ENCODE results near the gene COL9A1. TPM values are rescaled to one million over a fixed set of nuclear protein-coding genes. Genes with fewer than 3 reads are reported as not detected.

The COL9A1 gene
- total and polyA plus RNA-seq, 3 experiments from 2014 or later = not detected

- Mint-ChIP-seq H3K27me3 (peaks cover 4 to 11% of the 10 kb centered on the region in 2 donors), H3K9me3 (peaks cover 0 to 2% (median 0%) of the 10 kb centered on the region in 5 donors), H3K4me1 (no peaks in the 10 kb centered on the region), H3K27ac (no peak overlapping the region), H3K36me3 (no peaks in the 10 kb centered on the region), H3K4me3 (no peak overlapping the region)
- no peak for DNase-seq
- Histone ChIP-seq H3K4me1 (ENCODE audit: insufficient read depth, low read length) (no peaks in the 10 kb centered on the region), H3K27ac (ENCODE audit: low read depth, low read length) (no peak overlapping the region), H3K9me3 (ENCODE audit: low read length) (no peaks in the 10 kb centered on the region), H3K4me3 (ENCODE audit: low read length) (no peak overlapping the region), H3K27me3 (ENCODE audit: insufficient read depth, low read length, poor library complexity, severe bottlenecking) (no peaks in the 10 kb centered on the region), H3K36me3 (ENCODE audit: insufficient read depth, low read length) (no peaks in the 10 kb centered on the region)
- POLR2A ChIA-PET = no interaction called here
- CTCF ChIA-PET = no interaction called here
Observed at GRCh38 chr6:70266142-70266541, 36.7 kb downstream of the COL9A1 start.

- no peak overlapping the region for H3K4me3 Mint-ChIP-seq
- H3K4me1 Mint-ChIP-seq = no peaks in the 10 kb centered on the region
- CTCF ChIA-PET = no interaction called here
- no peak overlapping the region for H3K27ac Mint-ChIP-seq
- no peak for DNase-seq
- no peaks in the 10 kb centered on the region for H3K9me3 ChIP-seq (ENCODE audit: low read length)
- no peaks in the 10 kb centered on the region for H3K36me3 ChIP-seq (ENCODE audit: insufficient read depth, low read length)
- no peaks in the 10 kb centered on the region for H3K27me3 ChIP-seq (ENCODE audit: insufficient read depth, low read length, poor library complexity, severe bottlenecking)
- H3K27me3 Mint-ChIP-seq = peaks cover 4 to 14% of the 10 kb centered on the region in 2 donors
- no peak overlapping the region for H3K4me3 ChIP-seq (ENCODE audit: low read length)
- no peak overlapping the region for H3K27ac ChIP-seq (ENCODE audit: low read depth, low read length)
- POLR2A ChIA-PET = no interaction called here
- peaks cover 0 to 7% (median 0%) of the 10 kb centered on the region in 5 donors for H3K9me3 Mint-ChIP-seq
- no peaks in the 10 kb centered on the region for H3K36me3 Mint-ChIP-seq
- H3K4me1 ChIP-seq (ENCODE audit: insufficient read depth, low read length) = no peaks in the 10 kb centered on the region
Observed at GRCh38 chr6:70264306-70264705, 38.6 kb downstream of the COL9A1 start.

DNA sequence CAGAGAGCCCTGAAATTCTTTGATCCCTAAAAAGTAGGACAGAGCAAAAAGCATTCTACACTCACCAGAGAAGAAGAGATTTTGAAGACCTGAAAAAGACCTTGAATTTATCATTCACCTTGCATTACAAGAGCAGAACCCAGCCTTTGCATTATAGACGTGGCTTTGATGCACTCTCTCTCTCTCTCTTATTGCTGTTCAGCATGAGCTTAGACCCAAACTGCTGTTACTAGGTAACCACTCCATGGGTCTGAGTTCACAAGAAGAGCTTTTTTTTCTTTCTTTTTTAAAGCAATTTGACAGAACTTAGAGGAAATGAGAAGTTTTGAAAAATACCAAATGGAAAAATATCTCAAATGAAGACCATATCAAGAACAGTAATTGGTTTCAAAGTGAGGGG is 44.4 kb downstream of the COL9A1 start:
- CTCF ChIA-PET = no interaction called here
- DNase-seq = no peak
- Histone ChIP-seq H3K9me3 (ENCODE audit: low read length) (no peaks in the 10 kb centered on the region), H3K4me3 (ENCODE audit: low read length) (no peak overlapping the region), H3K27ac (ENCODE audit: low read depth, low read length) (no peak overlapping the region), H3K4me1 (ENCODE audit: insufficient read depth, low read length) (no peaks in the 10 kb centered on the region), H3K36me3 (ENCODE audit: insufficient read depth, low read length) (no peaks in the 10 kb centered on the region), H3K27me3 (ENCODE audit: insufficient read depth, low read length, poor library complexity, severe bottlenecking) (no peaks in the 10 kb centered on the region)
- POLR2A ChIA-PET = no interaction called here
- H3K27me3 Mint-ChIP-seq = peaks cover 0 to 16% of the 10 kb centered on the region in 2 donors
- H3K4me3 Mint-ChIP-seq = no peak overlapping the region
- H3K36me3 Mint-ChIP-seq = no peaks in the 10 kb centered on the region
- peaks cover 0 to 5% (median 0%) of the 10 kb centered on the region in 5 donors for H3K9me3 Mint-ChIP-seq
- no peak overlapping the region for H3K27ac Mint-ChIP-seq
- H3K4me1 Mint-ChIP-seq = no peaks in the 10 kb centered on the region

DNA sequence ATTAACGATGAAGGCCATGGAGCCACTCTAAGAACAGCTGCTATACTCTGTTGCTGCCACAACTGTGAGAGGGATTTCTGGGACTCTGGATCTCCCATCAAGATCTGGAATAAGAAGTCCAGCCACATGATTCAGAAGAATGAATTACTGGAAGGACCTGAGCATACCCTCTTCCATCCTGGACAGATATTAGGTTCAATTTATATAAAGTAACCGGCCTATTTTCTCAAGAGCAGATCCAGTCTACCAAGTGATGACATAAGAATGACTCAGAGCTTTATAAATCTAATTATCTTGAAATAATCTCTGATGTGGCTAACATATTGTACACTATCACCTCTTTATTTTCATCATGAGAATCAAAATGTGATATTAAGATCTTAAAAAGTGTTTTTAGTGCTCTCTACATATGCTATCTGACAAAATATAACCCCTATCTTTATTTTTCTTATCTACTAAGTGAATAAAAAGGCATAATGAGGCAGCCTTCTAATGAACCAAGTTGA is 45.1 kb downstream of the COL9A1 start:
- H3K36me3 ChIP-seq (ENCODE audit: insufficient read depth, low read length) = no peaks in the 10 kb centered on the region
- ChIA-PET POLR2A (no interaction called here), CTCF (no interaction called here)
- Mint-ChIP-seq H3K4me3 (no peak overlapping the region), H3K27ac (no peak overlapping the region), H3K4me1 (no peaks in the 10 kb centered on the region), H3K9me3 (peaks cover 0 to 5% (median 0%) of the 10 kb centered on the region in 5 donors), H3K36me3 (no peaks in the 10 kb centered on the region), H3K27me3 (peaks cover 0 to 16% of the 10 kb centered on the region in 2 donors)
- H3K4me3 ChIP-seq (ENCODE audit: low read length) = no peak overlapping the region
- DNase-seq = no peak
- no peak overlapping the region for H3K27ac ChIP-seq (ENCODE audit: low read depth, low read length)
- H3K4me1 ChIP-seq (ENCODE audit: insufficient read depth, low read length) = no peaks in the 10 kb centered on the region
- H3K9me3 ChIP-seq (ENCODE audit: low read length) = no peaks in the 10 kb centered on the region
- no peaks in the 10 kb centered on the region for H3K27me3 ChIP-seq (ENCODE audit: insufficient read depth, low read length, poor library complexity, severe bottlenecking)

- Mint-ChIP-seq H3K27me3 (peaks cover 0 to 16% of the 10 kb centered on the region in 2 donors), H3K4me3 (no peak overlapping the region), H3K36me3 (no peaks in the 10 kb centered on the region), H3K27ac (no peak overlapping the region), H3K9me3 (peaks cover 0 to 4% (median 0%) of the 10 kb centered on the region in 5 donors), H3K4me1 (no peaks in the 10 kb centered on the region)
- no peaks in the 10 kb centered on the region for H3K9me3 ChIP-seq (ENCODE audit: low read length)
- ChIA-PET CTCF (no interaction called here), POLR2A (no interaction called here)
- no peak overlapping the region for H3K4me3 ChIP-seq (ENCODE audit: low read length)
- H3K36me3 ChIP-seq (ENCODE audit: insufficient read depth, low read length) = no peaks in the 10 kb centered on the region
- no peak overlapping the region for H3K27ac ChIP-seq (ENCODE audit: low read depth, low read length)
- no peaks in the 10 kb centered on the region for H3K27me3 ChIP-seq (ENCODE audit: insufficient read depth, low read length, poor library complexity, severe bottlenecking)
- no peak for DNase-seq
- H3K4me1 ChIP-seq (ENCODE audit: insufficient read depth, low read length) = no peaks in the 10 kb centered on the region
Observed at GRCh38 chr6:70254784-70255183, 48.1 kb downstream of the COL9A1 start.

DNA sequence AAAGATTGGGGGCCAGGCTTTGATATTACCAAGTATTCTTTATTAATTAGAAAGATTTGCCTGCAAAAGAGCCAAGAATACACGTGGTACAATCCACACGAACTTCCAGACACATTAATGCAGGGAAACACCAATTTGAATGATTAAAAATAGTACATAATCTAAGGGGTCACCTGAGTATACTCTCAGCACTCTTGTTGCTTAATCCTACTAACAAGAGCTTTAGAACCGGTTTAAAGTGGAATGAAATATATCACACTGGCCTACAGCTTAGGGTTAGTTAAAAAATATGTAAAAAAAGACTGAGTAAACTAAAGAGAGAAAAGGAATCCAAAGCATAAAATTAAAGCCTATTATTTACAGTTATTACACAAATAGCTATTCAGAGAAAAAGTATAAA is 49.0 kb downstream of the COL9A1 start:
- ChIA-PET POLR2A (no interaction called here), CTCF (no interaction called here)
- H3K4me3 ChIP-seq (ENCODE audit: low read length) = no peak overlapping the region
- H3K4me1 ChIP-seq (ENCODE audit: insufficient read depth, low read length) = no peaks in the 10 kb centered on the region
- H3K27ac Mint-ChIP-seq = no peak overlapping the region
- no peak overlapping the region for H3K27ac ChIP-seq (ENCODE audit: low read depth, low read length)
- peaks cover 0 to 12% of the 10 kb centered on the region in 2 donors for H3K27me3 Mint-ChIP-seq
- no peaks in the 10 kb centered on the region for H3K27me3 ChIP-seq (ENCODE audit: insufficient read depth, low read length, poor library complexity, severe bottlenecking)
- no peaks in the 10 kb centered on the region for H3K9me3 Mint-ChIP-seq
- H3K9me3 ChIP-seq (ENCODE audit: low read length) = no peaks in the 10 kb centered on the region
- no peaks in the 10 kb centered on the region for H3K36me3 ChIP-seq (ENCODE audit: insufficient read depth, low read length)
- H3K4me3 Mint-ChIP-seq = no peak overlapping the region
- no peaks in the 10 kb centered on the region for H3K36me3 Mint-ChIP-seq
- H3K4me1 Mint-ChIP-seq = no peaks in the 10 kb centered on the region
- DNase-seq = no peak

GRCh38 chr6:70252604-70253003 is 50.3 kb downstream of the COL9A1 start:
- H3K4me3 Mint-ChIP-seq = no peak overlapping the region
- no peaks in the 10 kb centered on the region for H3K4me1 Mint-ChIP-seq
- DNase-seq = no peak
- ChIA-PET CTCF (no interaction called here), POLR2A (no interaction called here)
- Histone ChIP-seq H3K27ac (ENCODE audit: low read depth, low read length) (no peak overlapping the region), H3K36me3 (ENCODE audit: insufficient read depth, low read length) (no peaks in the 10 kb centered on the region), H3K4me3 (ENCODE audit: low read length) (no peak overlapping the region), H3K9me3 (ENCODE audit: low read length) (no peaks in the 10 kb centered on the region), H3K27me3 (ENCODE audit: insufficient read depth, low read length, poor library complexity, severe bottlenecking) (no peaks in the 10 kb centered on the region), H3K4me1 (ENCODE audit: insufficient read depth, low read length) (no peaks in the 10 kb centered on the region)
- no peaks in the 10 kb centered on the region for H3K9me3 Mint-ChIP-seq
- H3K27ac Mint-ChIP-seq = no peak overlapping the region
- H3K27me3 Mint-ChIP-seq = peaks cover 0 to 9% of the 10 kb centered on the region in 2 donors
- H3K36me3 Mint-ChIP-seq = no peaks in the 10 kb centered on the region

- Histone ChIP-seq H3K4me1 (ENCODE audit: insufficient read depth, low read length) (no peaks in the 10 kb centered on the region), H3K36me3 (ENCODE audit: insufficient read depth, low read length) (no peaks in the 10 kb centered on the region), H3K27ac (ENCODE audit: low read depth, low read length) (no peak overlapping the region), H3K9me3 (ENCODE audit: low read length) (no peaks in the 10 kb centered on the region), H3K27me3 (ENCODE audit: insufficient read depth, low read length, poor library complexity, severe bottlenecking) (no peaks in the 10 kb centered on the region), H3K4me3 (ENCODE audit: low read length) (no peak overlapping the region)
- H3K9me3 Mint-ChIP-seq = no peaks in the 10 kb centered on the region
- H3K4me3 Mint-ChIP-seq = no peak overlapping the region
- no peaks in the 10 kb centered on the region for H3K36me3 Mint-ChIP-seq
- H3K27ac Mint-ChIP-seq = no peak overlapping the region
- H3K4me1 Mint-ChIP-seq = no peaks in the 10 kb centered on the region
- DNase-seq = no peak
- POLR2A ChIA-PET = no interaction called here
- CTCF ChIA-PET = no interaction called here
- H3K27me3 Mint-ChIP-seq = peaks cover 0 to 3% of the 10 kb centered on the region in 2 donors
Observed at GRCh38 chr6:70246118-70246517, 56.8 kb downstream of the COL9A1 start.

DNA sequence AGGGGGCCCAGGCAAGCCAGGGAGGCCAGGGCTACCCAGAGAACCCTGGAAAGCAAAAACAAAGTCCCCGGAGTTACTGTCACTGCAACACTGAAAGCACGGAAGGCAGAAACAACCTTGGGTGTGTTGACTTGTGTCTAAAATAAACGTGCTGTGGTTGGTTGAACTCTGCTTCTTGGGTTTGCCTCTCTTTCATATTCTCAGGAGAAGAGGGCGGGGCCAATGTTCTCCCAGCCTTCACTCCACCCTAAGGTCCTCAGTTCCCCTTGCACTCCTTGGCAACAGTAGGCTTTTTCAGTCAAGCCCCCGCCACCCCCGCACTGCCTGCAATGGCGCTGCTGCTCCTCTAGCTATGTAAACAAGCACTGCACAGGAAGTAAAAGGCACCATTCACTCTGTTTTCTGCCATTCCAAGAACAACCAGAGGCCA is 60.9 kb downstream of the COL9A1 start:
- POLR2A ChIA-PET = no interaction called here
- Mint-ChIP-seq H3K4me1 (no peaks in the 10 kb centered on the region), H3K36me3 (no peaks in the 10 kb centered on the region), H3K4me3 (no peak overlapping the region), H3K27me3 (peaks cover 0 to 8% of the 10 kb centered on the region in 2 donors), H3K9me3 (no peaks in the 10 kb centered on the region), H3K27ac (no peak overlapping the region)
- Histone ChIP-seq H3K9me3 (ENCODE audit: low read length) (no peaks in the 10 kb centered on the region), H3K27me3 (ENCODE audit: insufficient read depth, low read length, poor library complexity, severe bottlenecking) (no peaks in the 10 kb centered on the region), H3K36me3 (ENCODE audit: insufficient read depth, low read length) (no peaks in the 10 kb centered on the region), H3K27ac (ENCODE audit: low read depth, low read length) (no peak overlapping the region), H3K4me1 (ENCODE audit: insufficient read depth, low read length) (no peaks in the 10 kb centered on the region), H3K4me3 (ENCODE audit: low read length) (no peak overlapping the region)
- no peak for DNase-seq
- CTCF ChIA-PET = no interaction called here

Data from CD8-positive, alpha-beta memory T cell (primary cell).